ENCODE results near the gene ST6GALNAC5.

ST6GALNAC5 gene

DNA sequence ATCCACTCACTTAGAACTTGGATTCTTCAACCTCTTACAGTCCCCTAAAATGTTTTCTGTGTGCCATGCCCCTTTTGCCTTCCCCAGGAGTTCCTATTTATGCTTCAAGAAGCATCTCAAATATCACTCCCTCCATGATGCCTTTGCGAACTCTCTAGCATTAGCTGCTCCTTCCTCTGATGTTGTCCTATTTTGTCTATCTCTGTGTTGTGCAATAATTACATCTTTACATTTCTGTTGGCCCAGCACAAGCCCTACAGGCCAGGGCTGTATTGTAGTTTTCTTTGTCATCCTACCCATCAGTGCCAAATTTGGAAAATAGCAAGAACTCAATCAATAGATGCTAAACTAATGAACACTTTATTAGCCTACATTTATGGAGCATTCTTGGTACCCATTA lies 125.8 kb downstream of the ST6GALNAC5 start:
- Histone ChIP-seq H3K56ac (ENCODE audit: low read length) (no peak overlapping the region), H3K4ac (ENCODE audit: low read depth, low read length) (no peak overlapping the region), H2AK5ac (ENCODE audit: low read length) (no peak overlapping the region), H3K27me3 (ENCODE audit: insufficient read depth, low read length, poor library complexity) (no peaks in the 10 kb centered on the region), H4K5ac (ENCODE audit: low read length) (no peak overlapping the region), H4K8ac (ENCODE audit: low read depth, low read length) (no peak overlapping the region), H3K23ac (ENCODE audit: low read length) (no peak overlapping the region), H3K4me3 (ENCODE audit: low read length) (no peak overlapping the region), H3K18ac (ENCODE audit: low read length) (no peak overlapping the region), H2BK5ac (ENCODE audit: low read length) (no peak overlapping the region), H2BK120ac (ENCODE audit: low read depth, low read length) (no peak overlapping the region), H3K27ac (ENCODE audit: low read depth, low read length) (no peak overlapping the region), H3K36me3 (ENCODE audit: control insufficient read depth, insufficient read depth, low read length) (no peaks in the 10 kb centered on the region), H3K4me2 (ENCODE audit: low read length) (no peak overlapping the region), H3K4me1 (ENCODE audit: control insufficient read depth, low read depth, low read length) (no peaks in the 10 kb centered on the region), H2BK15ac (replicated peaks; ENCODE audit: low read depth) (no peak overlapping the region), H3K79me2 (ENCODE audit: control insufficient read depth, insufficient read depth, low read length) (no peaks in the 10 kb centered on the region), H3K79me1 (ENCODE audit: low read length) (no peaks in the 10 kb centered on the region), H3K9ac (ENCODE audit: low read length) (no peak overlapping the region)
- no CpG with 5 or more reads among the region's 1 CpG for WGBS (ENCODE audit: extremely low coverage, insufficient coverage, low lambda C conversion rate)
- DNase-seq: no peak

DNA sequence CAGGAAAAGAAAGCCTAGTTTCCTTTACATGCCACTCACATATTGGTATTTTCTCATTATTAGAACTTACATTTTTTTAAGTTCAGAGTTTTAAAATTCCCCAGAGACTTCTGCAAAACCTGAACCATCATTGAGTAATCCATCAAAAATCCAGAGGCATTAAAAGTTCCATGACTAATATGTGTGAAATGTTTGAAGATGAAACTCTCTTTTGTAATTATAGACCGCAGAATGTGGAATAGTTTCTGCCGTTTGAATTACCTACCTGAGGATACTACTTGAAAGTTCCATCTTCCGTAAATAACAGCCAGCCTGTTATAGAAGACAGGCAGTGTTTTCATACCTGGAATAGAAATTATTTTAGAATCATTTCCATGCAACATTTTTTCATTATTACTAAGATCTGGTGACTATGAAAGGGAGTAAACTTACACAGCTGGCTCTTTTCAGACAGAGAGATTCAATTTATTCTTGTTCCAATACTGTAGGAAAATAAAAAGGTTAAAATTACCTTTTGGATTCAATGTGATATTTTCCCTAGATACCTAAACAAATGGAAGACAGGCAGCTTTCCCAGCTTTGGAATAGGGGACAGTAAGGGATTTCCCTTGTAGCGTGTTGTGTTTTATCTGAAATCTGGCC lies 131.4 kb downstream of the ST6GALNAC5 start:
- Histone ChIP-seq H2BK5ac (ENCODE audit: low read length) (no peak overlapping the region), H4K8ac (ENCODE audit: low read depth, low read length) (no peak overlapping the region), H3K4me2 (ENCODE audit: low read length) (no peak overlapping the region), H3K79me1 (ENCODE audit: low read length) (no peaks in the 10 kb centered on the region), H2BK120ac (ENCODE audit: low read depth, low read length) (no peak overlapping the region), H3K23ac (ENCODE audit: low read length) (no peak overlapping the region), H3K4me3 (ENCODE audit: low read length) (no peak overlapping the region), H3K27ac (ENCODE audit: low read depth, low read length) (no peak overlapping the region), H3K56ac (ENCODE audit: low read length) (no peak overlapping the region), H2BK15ac (replicated peaks; ENCODE audit: low read depth) (no peak overlapping the region), H3K4me1 (ENCODE audit: control insufficient read depth, low read depth, low read length) (no peaks in the 10 kb centered on the region), H3K79me2 (ENCODE audit: control insufficient read depth, insufficient read depth, low read length) (no peaks in the 10 kb centered on the region), H3K27me3 (ENCODE audit: insufficient read depth, low read length, poor library complexity) (no peaks in the 10 kb centered on the region), H2AK5ac (ENCODE audit: low read length) (no peak overlapping the region), H3K18ac (ENCODE audit: low read length) (no peak overlapping the region), H3K36me3 (ENCODE audit: control insufficient read depth, insufficient read depth, low read length) (no peaks in the 10 kb centered on the region), H3K9ac (ENCODE audit: low read length) (no peak overlapping the region), H3K4ac (ENCODE audit: low read depth, low read length) (no peak overlapping the region), H4K5ac (ENCODE audit: low read length) (no peak overlapping the region)
- whole genome bisulfite sequencing (ENCODE audit: extremely low coverage, insufficient coverage, low lambda C conversion rate): no CpG with 5 or more reads among the region's 4 CpGs
- DNase-seq: no peak

DNA sequence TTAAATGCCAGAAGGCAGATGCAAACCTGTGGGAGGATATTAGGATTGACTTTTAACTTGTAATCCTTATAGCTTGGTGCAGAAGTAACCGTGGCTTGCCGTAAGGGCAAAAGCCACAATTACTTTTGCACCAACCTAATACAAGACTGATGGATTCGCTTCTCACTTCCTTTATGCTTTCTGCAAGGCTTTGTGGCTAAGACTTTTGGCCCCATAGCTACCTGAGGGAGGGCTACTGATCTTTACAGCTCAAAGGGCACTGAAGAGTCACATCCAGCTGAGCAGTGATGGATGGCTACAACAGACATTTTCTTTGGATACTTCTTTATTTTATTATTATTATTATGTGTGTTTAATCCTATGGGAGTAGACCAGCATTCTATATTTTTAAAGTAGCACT lies 140.4 kb downstream of the ST6GALNAC5 start:
- Histone ChIP-seq H3K79me1 (ENCODE audit: low read length) (no peaks in the 10 kb centered on the region), H3K56ac (ENCODE audit: low read length) (no peak overlapping the region), H2BK5ac (ENCODE audit: low read length) (no peak overlapping the region), H2AK5ac (ENCODE audit: low read length) (no peak overlapping the region), H3K27me3 (ENCODE audit: insufficient read depth, low read length, poor library complexity) (no peaks in the 10 kb centered on the region), H2BK120ac (ENCODE audit: low read depth, low read length) (no peak overlapping the region), H3K23ac (ENCODE audit: low read length) (no peak overlapping the region), H3K4me2 (ENCODE audit: low read length) (no peak overlapping the region), H3K4me1 (ENCODE audit: control insufficient read depth, low read depth, low read length) (peaks cover 3% of the 10 kb centered on the region), H3K4me3 (ENCODE audit: low read length) (no peak overlapping the region), H3K18ac (ENCODE audit: low read length) (no peak overlapping the region), H3K36me3 (ENCODE audit: control insufficient read depth, insufficient read depth, low read length) (no peaks in the 10 kb centered on the region), H4K8ac (ENCODE audit: low read depth, low read length) (no peak overlapping the region), H3K79me2 (ENCODE audit: control insufficient read depth, insufficient read depth, low read length) (no peaks in the 10 kb centered on the region), H3K4ac (ENCODE audit: low read depth, low read length) (no peak overlapping the region), H4K5ac (ENCODE audit: low read length) (no peak overlapping the region), H3K9ac (ENCODE audit: low read length) (no peak overlapping the region), H3K27ac (ENCODE audit: low read depth, low read length) (no peak overlapping the region), H2BK15ac (replicated peaks; ENCODE audit: low read depth) (no peak overlapping the region)
- no peak for DNase-seq
- no CpG with 5 or more reads among the region's 3 CpGs for WGBS (ENCODE audit: extremely low coverage, insufficient coverage, low lambda C conversion rate)

DNA sequence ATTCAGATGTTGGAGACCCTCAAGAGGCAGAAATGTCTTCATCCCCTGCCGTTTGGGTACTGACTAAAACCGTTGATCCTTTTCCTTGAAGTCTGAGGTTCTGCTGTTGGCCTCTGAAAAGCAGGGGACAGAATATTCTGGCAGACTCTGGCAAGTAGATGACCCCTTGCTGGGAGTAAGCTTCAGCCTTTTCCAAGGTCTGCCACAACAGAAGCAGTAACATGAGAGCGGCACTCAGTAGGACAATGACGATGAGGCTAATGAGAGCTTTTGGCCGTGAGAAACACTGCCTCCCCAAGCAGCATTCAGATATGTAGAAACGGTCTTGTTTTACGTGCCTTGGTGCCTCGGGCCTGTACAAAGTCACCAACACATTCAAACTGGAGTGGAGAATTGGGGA lies 143.7 kb downstream of the ST6GALNAC5 start:
- Histone ChIP-seq H4K8ac (ENCODE audit: low read depth, low read length) (no peak overlapping the region), H3K9ac (ENCODE audit: low read length) (no peak overlapping the region), H2BK120ac (ENCODE audit: low read depth, low read length) (no peak overlapping the region), H3K36me3 (ENCODE audit: control insufficient read depth, insufficient read depth, low read length) (no peaks in the 10 kb centered on the region), H3K4me3 (ENCODE audit: low read length) (no peak overlapping the region), H3K4ac (ENCODE audit: low read depth, low read length) (no peak overlapping the region), H3K56ac (ENCODE audit: low read length) (no peak overlapping the region), H3K18ac (ENCODE audit: low read length) (no peak overlapping the region), H3K27ac (ENCODE audit: low read depth, low read length) (no peak overlapping the region), H3K4me1 (ENCODE audit: control insufficient read depth, low read depth, low read length) (peaks cover 3% of the 10 kb centered on the region), H3K79me1 (ENCODE audit: low read length) (no peaks in the 10 kb centered on the region), H3K79me2 (ENCODE audit: control insufficient read depth, insufficient read depth, low read length) (no peaks in the 10 kb centered on the region), H3K23ac (ENCODE audit: low read length) (no peak overlapping the region), H2BK15ac (replicated peaks; ENCODE audit: low read depth) (no peak overlapping the region), H3K27me3 (ENCODE audit: insufficient read depth, low read length, poor library complexity) (no peaks in the 10 kb centered on the region), H4K5ac (ENCODE audit: low read length) (no peak overlapping the region), H2AK5ac (ENCODE audit: low read length) (no peak overlapping the region), H2BK5ac (ENCODE audit: low read length) (no peak overlapping the region), H3K4me2 (ENCODE audit: low read length) (no peak overlapping the region)
- WGBS (ENCODE audit: extremely low coverage, insufficient coverage, low lambda C conversion rate): no CpG with 5 or more reads among the region's 8 CpGs
- DNase-seq: peak; percentile 70

DNA sequence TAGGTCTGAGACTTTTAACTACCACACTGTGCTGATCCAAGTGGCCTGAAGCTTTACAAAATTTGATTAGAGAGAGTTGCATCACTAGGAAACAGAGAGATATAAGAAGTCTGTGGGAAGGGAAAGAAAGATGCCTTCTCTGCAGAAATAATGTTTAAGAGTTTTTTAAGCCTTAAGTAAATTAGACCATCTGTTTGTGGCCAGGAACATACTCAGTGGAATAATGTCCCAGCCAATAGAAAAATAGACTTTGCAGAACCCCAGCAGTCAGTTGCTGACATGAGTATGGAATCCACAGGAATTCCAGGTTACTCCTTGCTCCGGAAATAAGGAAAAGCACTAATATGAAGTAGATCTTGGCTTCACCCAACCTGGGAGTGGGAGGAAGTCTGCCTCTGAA lies 144.8 kb downstream of the ST6GALNAC5 start:
- H3K56ac ChIP-seq (ENCODE audit: low read length): no peak overlapping the region
- no peaks in the 10 kb centered on the region for H3K36me3 ChIP-seq (ENCODE audit: control insufficient read depth, insufficient read depth, low read length)
- H2BK120ac ChIP-seq (ENCODE audit: low read depth, low read length): no peak overlapping the region
- no peak overlapping the region for H4K5ac ChIP-seq (ENCODE audit: low read length)
- H2BK5ac ChIP-seq (ENCODE audit: low read length): no peak overlapping the region
- H3K79me1 ChIP-seq (ENCODE audit: low read length): no peaks in the 10 kb centered on the region
- no peak overlapping the region for H2AK5ac ChIP-seq (ENCODE audit: low read length)
- no peak overlapping the region for H3K4me2 ChIP-seq (ENCODE audit: low read length)
- DNase-seq: no peak
- no peak overlapping the region for H3K9ac ChIP-seq (ENCODE audit: low read length)
- no peak overlapping the region for H3K27ac ChIP-seq (ENCODE audit: low read depth, low read length)
- H4K8ac ChIP-seq (ENCODE audit: low read depth, low read length): no peak overlapping the region
- no peak overlapping the region for H3K4ac ChIP-seq (ENCODE audit: low read depth, low read length)
- H3K4me3 ChIP-seq (ENCODE audit: low read length): no peak overlapping the region
- no peaks in the 10 kb centered on the region for H3K27me3 ChIP-seq (ENCODE audit: insufficient read depth, low read length, poor library complexity)
- no CpG with 5 or more reads among the region's 1 CpG for WGBS (ENCODE audit: extremely low coverage, insufficient coverage, low lambda C conversion rate)
- H2BK15ac ChIP-seq (replicated peaks; ENCODE audit: low read depth): no peak overlapping the region
- no peaks in the 10 kb centered on the region for H3K79me2 ChIP-seq (ENCODE audit: control insufficient read depth, insufficient read depth, low read length)
- no peak overlapping the region for H3K23ac ChIP-seq (ENCODE audit: low read length)
- peaks cover 3% of the 10 kb centered on the region for H3K4me1 ChIP-seq (ENCODE audit: control insufficient read depth, low read depth, low read length)
- H3K18ac ChIP-seq (ENCODE audit: low read length): no peak overlapping the region
